IMR-90 (cell line): ENCODE data around the gene FRMD5. TPM values are rescaled to one million over a fixed set of nuclear protein-coding genes. Genes with fewer than 3 reads are reported as not detected.

Source experiments
- ATAC-seq: fragments of 200-7000 bp; cut with Tn5 transposase; 2 replicates; pipeline ENCODE4 v1.9.1; 2020; ENCODE audit warnings: low read depth, mild to moderate bottlenecking, moderate library complexity
- BruUV-seq: library from RNA; stranded (reverse); fragments of 400-500 nt; replicated peaks from 2 replicates; lab custom pipeline; 2021; lab: Mats Ljungman, UMichigan
- CTCF ChIA-PET: fragments of 300-600 bp; formaldehyde crosslinking; extraction: SDS; loops from one replicate; lab custom pipeline; 2021; ENCODE audit warnings: antibody characterized with exemption; lab: Yijun Ruan, JAX
- POLR2A ChIA-PET: fragments of 300-600 bp; sonication (Branson Sonifier 250); formaldehyde crosslinking; loops from one replicate; lab custom pipeline; 2022; ENCODE audit warnings: antibody characterized with exemption; ENCODE audit not compliant: unreplicated experiment; lab: Charles Lee
- DNase-seq: peaks from one replicate; pipeline ENCODE4 v3.0.0; 2013
- H2AFZ ChIP-seq: replicated peaks from 2 replicates; pipeline ENCODE3; 2013; ENCODE audit warnings: low read length, mild to moderate bottlenecking; ENCODE audit not compliant: poor library complexity
- H2AK5ac ChIP-seq: 2 replicates; pipeline ENCODE4 v1.6.1; 2013; ENCODE audit warnings: low read depth, low read length, inconsistent platforms
- H2AK9ac ChIP-seq: replicated peaks from 2 replicates; pipeline ENCODE3; 2013; ENCODE audit warnings: mild to moderate bottlenecking, low read depth, low read length, moderate library complexity; ENCODE audit not compliant: poor library complexity
- H2BK120ac ChIP-seq: 2 replicates; pipeline ENCODE4 v1.6.1; 2013; ENCODE audit warnings: low read depth, low read length, inconsistent platforms
- H2BK15ac ChIP-seq: 3 replicates; pipeline ENCODE4 v1.6.1; 2013; ENCODE audit warnings: low read depth, low read length, inconsistent platforms
- H2BK20ac ChIP-seq: 2 replicates; pipeline ENCODE4 v1.6.1; 2013; ENCODE audit warnings: low read depth, mild to moderate bottlenecking, inconsistent platforms, low read length, moderate library complexity
- H2BK5ac ChIP-seq: 2 replicates; pipeline ENCODE4 v1.6.1; 2013; ENCODE audit warnings: mild to moderate bottlenecking, low read depth, low read length, inconsistent platforms; ENCODE audit not compliant: poor library complexity, severe bottlenecking
- H3K14ac ChIP-seq: replicated peaks from 2 replicates; pipeline ENCODE4 v1.6.1; 2013; ENCODE audit warnings: low read depth, low read length, inconsistent platforms
- H3K18ac ChIP-seq: 2 replicates; pipeline ENCODE4 v1.6.1; 2013; ENCODE audit warnings: low read depth, low read length, control low read depth
- H3K23ac ChIP-seq: 2 replicates; pipeline ENCODE4 v1.6.1; 2013; ENCODE audit warnings: low read depth, low read length, inconsistent platforms
- H3K27ac ChIP-seq: 2 replicates; pipeline ENCODE4 v1.5.1; 2013; ENCODE audit warnings: mild to moderate bottlenecking, control low read depth, low read length; ENCODE audit not compliant: insufficient read depth
- H3K27me3 ChIP-seq: 2 replicates; pipeline ENCODE4 v1.6.1; 2013; ENCODE audit warnings: low read length; ENCODE audit not compliant: control insufficient read depth, insufficient read depth
- H3K36me3 ChIP-seq: 2 replicates; pipeline ENCODE4 v1.6.1; 2013; ENCODE audit warnings: low read length, mixed read lengths; ENCODE audit not compliant: control insufficient read depth, insufficient read depth
- H3K4ac ChIP-seq: 2 replicates; pipeline ENCODE4 v1.6.1; 2013; ENCODE audit warnings: low read depth, low read length, inconsistent platforms
- H3K4me1 ChIP-seq: 2 replicates; pipeline ENCODE4 v1.6.1; 2013; ENCODE audit warnings: low read length, mixed read lengths; ENCODE audit not compliant: control insufficient read depth, insufficient read depth
- H3K4me2 ChIP-seq: 2 replicates; pipeline ENCODE4 v1.6.1; 2013; ENCODE audit warnings: low read depth, mild to moderate bottlenecking, control low read depth, low read length, moderate library complexity
- H3K4me3 ChIP-seq: 2 replicates; pipeline ENCODE4 v1.5.1; 2013; ENCODE audit warnings: low read depth, mild to moderate bottlenecking, control low read depth, low read length, moderate library complexity; ENCODE audit not compliant: insufficient read depth
- H3K56ac ChIP-seq: 2 replicates; pipeline ENCODE4 v1.6.1; 2013; ENCODE audit warnings: low read length, inconsistent platforms; ENCODE audit not compliant: insufficient read depth; ENCODE audit errors: extremely low read depth
- H3K79me1 ChIP-seq, 2 experiments: 2 replicates each; pipeline ENCODE4 v1.6.1; 2013; ENCODE audit warnings: low read length in 2 of 2, inconsistent platforms in 1 of 2, low read depth in 1 of 2
- H3K9ac ChIP-seq: 2 replicates; pipeline ENCODE4 v1.6.1; 2013; ENCODE audit warnings: low read depth, low read length, control low read depth
- H3K9me1 ChIP-seq: 2 replicates; pipeline ENCODE4 v1.6.1; 2013; ENCODE audit warnings: low read length, inconsistent platforms; ENCODE audit not compliant: insufficient read depth
- H3K9me3 ChIP-seq: 2 replicates; pipeline ENCODE4 v1.6.1; 2013; ENCODE audit warnings: low read length; ENCODE audit not compliant: control insufficient read depth, insufficient read depth
- H4K20me1 ChIP-seq: 2 replicates; pipeline ENCODE4 v1.6.1; 2013; ENCODE audit warnings: low read length, inconsistent platforms; ENCODE audit not compliant: insufficient read depth
- H4K5ac ChIP-seq: 2 replicates; pipeline ENCODE4 v1.6.1; 2013; ENCODE audit warnings: mild to moderate bottlenecking, low read depth, low read length, control low read depth
- H4K8ac ChIP-seq, 2 experiments: 2 replicates each; pipeline ENCODE4 v1.6.1; 2013; ENCODE audit warnings: low read depth in 2 of 2, low read length in 2 of 2, control low read depth in 1 of 2, inconsistent platforms in 1 of 2
- H4K91ac ChIP-seq: 2 replicates; pipeline ENCODE4 v1.6.1; 2013; ENCODE audit warnings: low read depth, low read length, inconsistent platforms; ENCODE audit not compliant: insufficient read depth
- CEBPB ChIP-seq: IDR thresholded peaks from 2 replicates; pipeline ENCODE4 v1.6.1; 2012; ENCODE audit warnings: low read depth, low read length, improper control_type of control experiment
- CHD1 ChIP-seq: IDR thresholded peaks from 2 replicates; pipeline ENCODE4 v1.6.1; 2012; ENCODE audit warnings: low read depth, low read length, improper control_type of control experiment
- FOS ChIP-seq: fragments of 150-350 bp; IDR thresholded peaks from 2 replicates; pipeline ENCODE4 v1.6.1; 2016; ENCODE audit warnings: low read depth, low read length
- MAFK ChIP-seq: IDR thresholded peaks from 2 replicates; pipeline ENCODE4 v1.6.1; 2012; ENCODE audit warnings: low read depth, low read length, improper control_type of control experiment
- MAZ ChIP-seq: IDR thresholded peaks from 2 replicates; pipeline ENCODE4 v1.6.1; 2012; ENCODE audit warnings: low read depth, mild to moderate bottlenecking, low read length, improper control_type of control experiment, moderate library complexity, borderline replicate concordance
- MXI1 ChIP-seq: IDR thresholded peaks from 2 replicates; pipeline ENCODE4 v1.6.1; 2012; ENCODE audit warnings: low read depth, mild to moderate bottlenecking, low read length, moderate library complexity, borderline replicate concordance
- NFE2L2 ChIP-seq: fragments of 150-350 bp; IDR thresholded peaks from 2 replicates; pipeline ENCODE4 v1.6.1; 2016; ENCODE audit warnings: low read depth, mild to moderate bottlenecking, low read length
- RAD21 ChIP-seq: IDR thresholded peaks from 2 replicates; pipeline ENCODE4 v1.6.1; 2012; ENCODE audit warnings: low read length, improper control_type of control experiment
- RCOR1 ChIP-seq: IDR thresholded peaks from 2 replicates; pipeline ENCODE4 v1.6.1; 2012; ENCODE audit warnings: mild to moderate bottlenecking, low read length, improper control_type of control experiment; ENCODE audit not compliant: insufficient replicate concordance
- SMC3 ChIP-seq: fragments of 150-350 bp; IDR thresholded peaks from 2 replicates; pipeline ENCODE4 v1.6.1; 2016; ENCODE audit warnings: low read depth, mild to moderate bottlenecking, antibody characterized with exemption, low read length, moderate library complexity
- WGBS, 2 experiments: methylation state at CpG; one replicate each; pipeline versions ENCODE4 v1.1.5 to v1.1.7; 2013; ENCODE audit warnings: missing lambda C conversion rate in 2 of 2; ENCODE audit not compliant: insufficient read length in 1 of 2; ENCODE audit errors: extremely low coverage in 2 of 2; 5-methylcytosine and 5-hydroxymethylcytosine counted together
- dilution Hi-C: fragments of 300-500 bp; cut with HindIII; formaldehyde crosslinking; loops from one replicate; pipeline ENCODE4 v1.14.3; 2018; ENCODE audit warnings: low sequenced_read_pairs; ENCODE audit not compliant: unreplicated experiment
- in situ Hi-C: fragments of 300-500 bp; cut with MboI; formaldehyde crosslinking; loops from 3 replicates; pipeline ENCODE4 v1.14.3; 2019; ENCODE audit warnings: low sequenced_read_pairs, inconsistent platforms, mixed read lengths
- intact Hi-C: fragments of 100-400 bp; cut with micrococcal nuclease; formaldehyde crosslinking; loops from 2 replicates; pipeline ENCODE4 v1.10.0; 2022
- polyA plus RNA-seq, 3 experiments: library from polyadenylated mRNA; depleted of rRNA; stranded (reverse); fragments of >200 nt; gene quantifications; 2 replicates each; pipeline ENCODE4 v1.2.3, GENCODE V29; 2012; ENCODE audit warnings: low replicate concordance in 1 of 3
- total RNA-seq: library from RNA; depleted of rRNA; stranded (reverse); fragments of >200 nt; gene quantifications from 2 replicates; pipeline ENCODE4 v1.2.3, GENCODE V29; 2012
- TF ChIP-seq, protein P1 (sequence below): fragments of 150-350 bp; IDR thresholded peaks from 2 replicates; pipeline ENCODE4 v1.6.1; 2017; ENCODE audit warnings: mild to moderate bottlenecking, antibody characterized with exemption, low read length, low read depth
- TF ChIP-seq, protein P2 (sequence below): fragments of 150-350 bp; IDR thresholded peaks from 2 replicates; pipeline ENCODE4 v1.6.1; 2016; ENCODE audit warnings: low read depth, mild to moderate bottlenecking, low read length, moderate library complexity, borderline replicate concordance
- TF ChIP-seq, protein P3 (sequence below): conservative IDR thresholded peaks from 2 replicates; pipeline ENCODE4 v1.5.1; 2012; ENCODE audit warnings: mild to moderate bottlenecking, low read depth, low read length, improper control_type of control experiment

The FRMD5 gene
- total and polyA plus RNA-seq, 2 of the 4 experiments (the other 2 are of a cell fraction): 4.1 to 5.4 TPM

DNA sequence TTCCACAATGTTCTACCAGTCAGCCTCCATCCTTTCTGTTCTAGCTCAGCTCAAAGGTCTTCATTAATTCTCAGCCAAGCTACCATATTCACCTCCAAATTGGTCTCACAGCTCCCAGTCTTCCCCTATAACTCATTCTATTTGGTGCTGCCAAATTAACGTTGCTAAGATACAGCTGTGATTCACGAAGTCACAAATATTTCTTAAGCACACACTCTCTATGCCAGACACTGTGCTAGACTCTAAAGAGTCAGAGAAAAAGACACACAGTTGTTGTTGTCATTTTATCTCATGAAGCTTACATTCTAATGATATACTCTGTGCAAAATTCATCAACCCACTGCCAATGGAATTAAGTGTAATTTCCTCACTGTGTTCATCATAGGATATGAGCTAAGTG is 102.8 kb downstream of the FRMD5 start:
- Histone ChIP-seq H3K79me1 (peaks cover 0 to 15% of the 10 kb centered on the region in 2 experiments; a peak in 2 of 4 replicates), H3K23ac (peak overlapping the region; percentile 8; the same call in 1 of the 2 replicates), H4K20me1 (no peaks in the 10 kb centered on the region), H3K18ac (no peak overlapping the region), H3K14ac (peak overlapping the region; percentile 77), H3K27ac (no peak overlapping the region), H4K8ac (no peak overlapping the region), H2BK20ac (peak overlapping the region; percentile 20; the same call in 1 of the 2 replicates), H3K9me1 (0 out of 2 replicates have a peak, but pooled peaks cover 5% of the 10 kb centered on the region), H2AFZ (no peak overlapping the region), H3K56ac (no peak overlapping the region), H3K4ac (peak overlapping the region; percentile 14; the same call in 1 of the 2 replicates), H3K9ac (no peak overlapping the region), H3K4me3 (no peak overlapping the region), H3K9me3 (no peaks in the 10 kb centered on the region), H2BK15ac (no peak overlapping the region; the same call in 2 of the 3 replicates), H2BK120ac (no peak overlapping the region), H4K91ac (no peak overlapping the region), H3K4me1 (peaks cover 6% of the 10 kb centered on the region), H2AK9ac (no peak overlapping the region), H3K36me3 (no peaks in the 10 kb centered on the region), H3K4me2 (no peak overlapping the region; the same call in 1 of the 2 replicates), H3K27me3 (no peaks in the 10 kb centered on the region), H2AK5ac (no peak overlapping the region), H2BK5ac (no peak overlapping the region), H4K5ac (no peak overlapping the region)
- ChIA-PET CTCF (interaction anchor here (0.5 to 1.0 kb wide), 3 partner anchors 11 to 79 kb away, joined by 3 to 6 read pairs (median 5); no protein-coding TSS in a partner anchor), POLR2A (no interaction called here)
- BruUV-seq: no TSS peak
- intact Hi-C loops (no loop called here), in situ Hi-C loops (no loop called here), dilution Hi-C loops (no loop called here)
- TF ChIP-seq CHD1 (no peak), NFE2L2 (no peak), RCOR1 (no peak), MAZ (no peak), FOS (no peak), RAD21 (no peak), MXI1 (no peak), SMC3 (no peak), MAFK (no peak), CEBPB (no peak)
- TF ChIP-seq, protein P1, sequence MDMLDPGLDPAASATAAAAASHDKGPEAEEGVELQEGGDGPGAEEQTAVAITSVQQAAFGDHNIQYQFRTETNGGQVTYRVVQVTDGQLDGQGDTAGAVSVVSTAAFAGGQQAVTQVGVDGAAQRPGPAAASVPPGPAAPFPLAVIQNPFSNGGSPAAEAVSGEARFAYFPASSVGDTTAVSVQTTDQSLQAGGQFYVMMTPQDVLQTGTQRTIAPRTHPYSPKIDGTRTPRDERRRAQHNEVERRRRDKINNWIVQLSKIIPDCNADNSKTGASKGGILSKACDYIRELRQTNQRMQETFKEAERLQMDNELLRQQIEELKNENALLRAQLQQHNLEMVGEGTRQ: no peak
- TF ChIP-seq, protein P2, sequence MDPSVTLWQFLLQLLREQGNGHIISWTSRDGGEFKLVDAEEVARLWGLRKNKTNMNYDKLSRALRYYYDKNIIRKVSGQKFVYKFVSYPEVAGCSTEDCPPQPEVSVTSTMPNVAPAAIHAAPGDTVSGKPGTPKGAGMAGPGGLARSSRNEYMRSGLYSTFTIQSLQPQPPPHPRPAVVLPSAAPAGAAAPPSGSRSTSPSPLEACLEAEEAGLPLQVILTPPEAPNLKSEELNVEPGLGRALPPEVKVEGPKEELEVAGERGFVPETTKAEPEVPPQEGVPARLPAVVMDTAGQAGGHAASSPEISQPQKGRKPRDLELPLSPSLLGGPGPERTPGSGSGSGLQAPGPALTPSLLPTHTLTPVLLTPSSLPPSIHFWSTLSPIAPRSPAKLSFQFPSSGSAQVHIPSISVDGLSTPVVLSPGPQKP: no peak
- TF ChIP-seq, protein P3, sequence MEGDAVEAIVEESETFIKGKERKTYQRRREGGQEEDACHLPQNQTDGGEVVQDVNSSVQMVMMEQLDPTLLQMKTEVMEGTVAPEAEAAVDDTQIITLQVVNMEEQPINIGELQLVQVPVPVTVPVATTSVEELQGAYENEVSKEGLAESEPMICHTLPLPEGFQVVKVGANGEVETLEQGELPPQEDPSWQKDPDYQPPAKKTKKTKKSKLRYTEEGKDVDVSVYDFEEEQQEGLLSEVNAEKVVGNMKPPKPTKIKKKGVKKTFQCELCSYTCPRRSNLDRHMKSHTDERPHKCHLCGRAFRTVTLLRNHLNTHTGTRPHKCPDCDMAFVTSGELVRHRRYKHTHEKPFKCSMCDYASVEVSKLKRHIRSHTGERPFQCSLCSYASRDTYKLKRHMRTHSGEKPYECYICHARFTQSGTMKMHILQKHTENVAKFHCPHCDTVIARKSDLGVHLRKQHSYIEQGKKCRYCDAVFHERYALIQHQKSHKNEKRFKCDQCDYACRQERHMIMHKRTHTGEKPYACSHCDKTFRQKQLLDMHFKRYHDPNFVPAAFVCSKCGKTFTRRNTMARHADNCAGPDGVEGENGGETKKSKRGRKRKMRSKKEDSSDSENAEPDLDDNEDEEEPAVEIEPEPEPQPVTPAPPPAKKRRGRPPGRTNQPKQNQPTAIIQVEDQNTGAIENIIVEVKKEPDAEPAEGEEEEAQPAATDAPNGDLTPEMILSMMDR: no peak
- peak; percentile 53 for DNase-seq
- peak; percentile 28; the same call in 1 of the 2 replicates for ATAC-seq
- WGBS, 2 experiments: 60% methylated on average over 1 of the region's 2 CpGs; no CpG with 5 or more reads in 1 of the 2 experiments
